ENCODE data around the gene GAREM2. TPM values are rescaled to one million over a fixed set of nuclear protein-coding genes. Genes with fewer than 3 reads are reported as not detected.

The GAREM2 gene
- total and polyA plus RNA-seq, 11 donors = 0.42 to 4.1 (median 0.81) TPM

GRCh38 chr2:26173776-26174482 lies 1.0 kb downstream of the GAREM2 start:
- DNase-seq (peak in 1 of 5 donors; percentile 60), ATAC-seq (no peak)
- Histone ChIP-seq H3K4me3 (peak overlapping the region in 4 of 12 donors; percentile 25 to 54 (median 42)), H3K36me3 (no peaks in the 10 kb centered on the region), H3K27me3 (peaks cover 8 to 38% (median 24%) of the 10 kb centered on the region in 9 donors), H3K4me1 (peaks cover 0 to 23% (median 6%) of the 10 kb centered on the region in 12 donors), H3K27ac (no peak overlapping the region), H3K9me3 (no peaks in the 10 kb centered on the region)
- TF ChIP-seq CTCF (IDR thresholded peaks at IDR 0.05) = no peak
- WGBS, 4 donors = 28 to 35% (median 30%) methylated on average over 41 to 46 of the region's 46 CpGs
- intact Hi-C loops (cut with DNase I) = no loop called here

GRCh38 chr2:26174691-26175465 lies 2.0 kb downstream of the GAREM2 start:
- TF ChIP-seq POLR2A (IDR thresholded peaks at IDR 0.05) (no peak), CTCF (IDR thresholded peaks at IDR 0.05) (no peak)
- Histone ChIP-seq H3K4me3 (no peak overlapping the region), H3K9me3 (no peaks in the 10 kb centered on the region), H3K4me1 (peaks cover 3 to 33% (median 12%) of the 10 kb centered on the region in 12 donors), H3K36me3 (no peaks in the 10 kb centered on the region), H3K27me3 (peaks cover 8 to 38% (median 24%) of the 10 kb centered on the region in 9 donors), H3K27ac (no peak overlapping the region)
- no peak for ATAC-seq
- intact Hi-C loops (cut with DNase I) = no loop called here
- WGBS, 4 donors = 79 to 91% (median 82%) methylated on average over 9 to 10 of the region's 10 CpGs
- peak in 1 of 5 donors; percentile 33 for DNase-seq

GRCh38 chr2:26175466-26176278 lies 2.8 kb downstream of the GAREM2 start:
- Histone ChIP-seq H3K4me1 (peaks cover 3 to 33% (median 12%) of the 10 kb centered on the region in 12 donors), H3K27ac (no peak overlapping the region), H3K4me3 (no peak overlapping the region), H3K9me3 (no peaks in the 10 kb centered on the region), H3K27me3 (peaks cover 8 to 39% (median 24%) of the 10 kb centered on the region in 9 donors), H3K36me3 (no peaks in the 10 kb centered on the region)
- WGBS, 4 donors = 60 to 74% (median 70%) methylated on average over 9 to 15 of the region's 15 CpGs
- DNase-seq = peak in 1 of 5 donors; percentile 42
- ATAC-seq = no peak
- intact Hi-C loops (cut with DNase I) = no loop called here
- TF ChIP-seq CTCF (IDR thresholded peaks at IDR 0.05) (no peak), POLR2A (IDR thresholded peaks at IDR 0.05) (no peak)

All from heart left ventricle (tissue), 16 donors.